Epithelial cell of alveolus of lung (primary cell): ENCODE data around the gene AGPS. TPM values are rescaled to one million over a fixed set of nuclear protein-coding genes. Genes with fewer than 3 reads are reported as not detected.

Source experiments
- total RNA-seq: library from RNA; depleted of rRNA; stranded (reverse); fragments of >200 nt; gene quantifications from 2 replicates; pipeline ENCODE4 v1.2.1, GENCODE V29; 2015

Gene AGPS
- total RNA-seq = 24.8 and 25.2 TPM in 2 replicates

DNA sequence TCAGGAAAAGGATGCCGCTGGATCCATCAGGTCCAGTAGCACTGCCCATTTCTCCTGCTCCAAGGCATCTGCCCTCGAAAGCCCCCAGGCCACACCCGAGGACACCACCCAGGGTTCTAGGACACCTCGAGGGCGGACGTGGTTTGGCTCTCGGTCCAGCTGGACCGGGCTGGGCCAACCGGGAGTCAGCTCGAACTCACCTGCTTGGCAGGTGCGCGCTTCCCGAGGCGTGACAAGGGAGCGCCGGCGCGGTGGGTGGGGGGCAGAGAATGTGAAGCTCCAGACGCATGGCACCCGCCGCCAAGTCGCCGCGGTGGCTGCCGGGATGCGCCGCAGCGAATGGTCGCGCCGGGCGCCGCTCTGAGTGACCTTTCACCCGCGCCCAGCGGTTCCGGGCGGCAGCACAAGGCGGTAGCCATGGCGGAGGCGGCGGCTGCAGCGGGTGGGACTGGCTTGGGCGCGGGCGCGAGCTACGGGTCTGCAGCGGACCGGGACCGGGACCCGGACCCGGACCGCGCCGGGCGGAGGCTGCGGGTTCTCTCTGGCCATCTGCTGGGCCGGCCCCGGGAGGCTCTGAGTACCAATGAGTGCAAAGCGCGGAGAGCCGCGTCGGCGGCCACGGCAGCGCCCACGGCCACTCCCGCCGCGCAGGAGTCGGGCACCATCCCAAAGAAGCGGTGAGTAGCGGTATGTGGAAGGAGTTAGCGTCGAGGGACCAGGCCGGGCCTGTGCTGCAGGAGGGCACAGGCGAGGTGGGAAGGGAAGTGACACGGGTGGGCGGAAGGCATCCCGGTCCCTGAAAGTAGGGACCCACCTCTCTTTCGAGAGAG lies at the start of gene AGPS:
AGPS (plus strand) TSS at position 401 of the 830 bp plus-strand sequence; CDS start at position 418, 17 bp downstream.

Other genes starting within 250 kb of the AGPS start
- gene HNRNPA3, start 180.0 kb upstream of the AGPS start, total RNA-seq = 31.0 and 50.5 TPM in 2 replicates
- 57.9 and 184 TPM in 2 replicates for gene NFE2L2, start 128.0 kb upstream of the AGPS start, total RNA-seq